Head of caudate nucleus (tissue), 42 donors: ENCODE measurements around the gene IL4I1.
"Not testable (repeated sequence)": the region's sequence is repeated elsewhere in the genome, so short reads cannot be mapped to it uniquely, and the experiment has no call there.

Source experiments
- DNase-seq, 42 donors: peaks; one replicate each; pipeline versions ENCODE4 v3.0.0 to v3.0.0-alpha.2; 2020 to 2021; ENCODE audit warnings: mixed read lengths in 7 of 42
- intact Hi-C: fragments of 100-400 bp; cut with DNase I; formaldehyde crosslinking; loops from one replicate; pipeline ENCODE4 v1.15.0; 2022

IL4I1 gene

DNA sequence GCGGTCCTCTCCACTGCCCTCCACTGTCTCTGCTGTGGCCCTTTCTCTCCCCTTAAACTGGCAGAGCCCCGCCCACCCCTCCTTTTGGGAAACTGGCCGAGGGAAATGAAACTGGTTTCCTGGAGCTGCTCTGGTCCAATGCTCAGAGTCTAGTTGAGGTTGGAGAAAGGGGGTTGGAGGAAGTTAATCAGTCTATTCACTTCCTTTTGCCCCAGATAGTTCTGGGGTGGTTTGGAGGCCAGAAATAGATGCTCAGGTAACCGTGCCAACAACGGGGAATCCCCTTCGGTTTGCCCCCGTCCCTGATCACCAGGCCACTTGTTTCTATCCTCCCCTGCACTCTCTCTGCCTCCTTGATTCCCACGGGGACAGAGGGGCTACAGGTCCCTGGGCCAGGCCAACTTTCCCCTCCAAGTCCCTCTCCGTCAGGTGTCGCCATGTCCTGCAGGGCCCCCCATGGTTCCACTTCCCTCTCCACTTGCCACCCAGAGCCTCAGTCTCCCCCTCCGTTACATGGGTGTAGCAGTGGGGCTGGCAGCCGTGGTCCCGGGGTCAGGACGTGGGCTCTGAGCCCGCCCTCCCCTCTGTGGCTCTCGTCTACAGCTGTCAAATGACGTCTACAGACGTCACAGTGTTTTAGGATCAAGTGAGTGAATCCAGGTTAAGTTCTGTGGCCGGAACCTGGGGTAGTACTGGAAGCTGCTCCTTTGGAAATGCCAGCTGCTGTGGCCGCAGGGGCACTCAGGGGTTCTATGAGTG lies at the start of gene IL4I1:
Gene IL4I1 (minus strand): TSS at position 25 of the 759 bp plus-strand sequence. CDS start 727 bp downstream, outside the sequence.
- DNase-seq = peak in 15 of 42 donors; percentile 16 to 59 (median 42)
- intact Hi-C loops = no loop called here

DNA sequence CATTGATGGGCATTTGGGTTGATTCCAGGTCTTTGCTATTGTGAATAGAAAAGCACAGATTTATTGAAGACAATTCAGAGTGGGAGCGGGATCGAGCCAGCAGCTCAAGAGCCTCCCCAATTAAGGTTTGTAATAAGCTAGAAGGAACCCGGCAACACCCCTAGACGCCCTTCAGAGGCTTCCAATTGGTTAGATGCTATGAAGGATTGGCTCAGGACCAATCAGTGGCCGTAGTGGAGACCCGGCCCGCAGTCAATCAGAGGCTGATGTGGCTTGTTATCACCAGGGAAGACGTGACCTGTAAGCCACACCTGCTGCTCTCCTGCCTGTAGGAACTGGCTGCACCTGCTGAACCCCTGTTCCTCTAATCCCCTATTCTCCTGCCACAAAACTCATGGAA lies 49.7 kb upstream of the IL4I1 start:
- DNase-seq = peak in 1 of 42 donors; percentile 12
- intact Hi-C loops = no loop called here

GRCh38 chr19:49944567-49944966 lies 47.9 kb upstream of the IL4I1 start:
- intact Hi-C loops = not testable (repeated sequence)
- DNase-seq = peak in 1 of 42 donors; percentile 25

GRCh38 chr19:49940482-49940791 lies 43.8 kb upstream of the IL4I1 start:
- intact Hi-C loops = no loop called here
- no peak for DNase-seq

GRCh38 chr19:49939721-49940481 lies 43.2 kb upstream of the IL4I1 start:
- no peak for DNase-seq
- intact Hi-C loops = no loop called here

GRCh38 chr19:49938662-49939061 lies 42.0 kb upstream of the IL4I1 start:
- intact Hi-C loops = no loop called here
- DNase-seq = no peak

DNA sequence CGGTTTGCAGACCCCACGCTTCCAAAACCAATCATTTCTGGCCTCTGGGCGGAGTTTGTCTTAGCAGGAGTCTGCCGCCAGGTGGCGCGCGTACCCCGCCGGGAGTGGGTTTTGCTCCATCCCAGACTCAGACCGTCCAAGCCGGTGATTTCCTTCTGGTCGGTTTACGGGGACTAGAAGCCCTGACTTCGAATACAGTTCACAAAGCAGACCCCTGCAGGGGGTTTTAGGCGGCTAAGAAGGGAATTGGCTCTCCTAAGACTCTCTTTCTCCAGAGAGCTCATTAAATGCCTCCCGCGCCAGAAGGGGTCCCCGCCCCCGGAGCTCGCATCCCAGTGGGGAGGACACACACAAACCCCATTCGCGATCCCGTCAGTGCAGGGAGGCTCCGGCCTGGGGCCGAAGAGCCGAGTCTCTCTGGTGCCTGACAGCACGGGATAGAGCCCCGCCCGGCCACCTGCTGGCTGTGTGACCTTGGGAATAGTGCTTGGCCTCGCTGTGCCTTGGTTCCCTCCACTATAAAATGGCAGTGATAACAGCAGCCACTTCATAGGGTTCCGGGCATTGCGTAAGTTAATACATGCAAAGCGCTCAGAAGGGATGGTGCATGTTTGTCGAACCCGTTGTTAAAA lies 41.2 kb upstream of the IL4I1 start:
- peak; percentile 57 to 93 (median 82) for DNase-seq
- intact Hi-C loops = loop anchor here (2.0 kb wide), 1 partner anchor 43 kb away; no protein-coding TSS in a partner anchor

- DNase-seq = no peak
- intact Hi-C loops = loop anchor here (2.0 kb wide), 1 partner anchor 44 kb away; no protein-coding TSS in a partner anchor
Measured at GRCh38 chr19:49936549-49936948, 39.9 kb upstream of the IL4I1 start.

DNA sequence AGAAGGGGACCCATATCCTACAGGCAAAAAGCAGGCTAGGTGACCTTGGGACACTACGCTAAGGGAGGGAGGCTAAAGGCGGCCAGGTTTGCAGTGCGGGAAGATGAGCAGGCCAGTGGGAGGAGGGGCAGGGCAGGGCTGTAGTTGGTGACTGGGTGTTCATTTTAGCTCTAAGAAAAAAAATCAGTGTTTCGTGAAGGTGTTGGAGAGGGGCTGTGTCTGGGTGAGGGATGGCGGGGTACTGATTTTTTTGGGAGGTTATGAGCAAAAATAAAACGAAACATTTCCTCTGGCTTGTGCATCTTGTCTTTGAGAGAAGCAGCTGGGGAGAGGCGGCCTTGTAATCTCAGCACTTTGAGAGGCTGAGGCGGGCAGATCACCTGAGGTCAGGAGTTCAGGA lies 37.0 kb upstream of the IL4I1 start:
- DNase-seq = no peak
- intact Hi-C loops = no loop called here

- no peak for DNase-seq
Measured at GRCh38 chr19:49932731-49933131, 36.0 kb upstream of the IL4I1 start.

GRCh38 chr19:49932041-49932451 lies 35.4 kb upstream of the IL4I1 start:
- intact Hi-C loops = no loop called here
- DNase-seq = no peak

More at GRCh38 chr19:49932731-49933131, 36.0 kb upstream of the IL4I1 start:
- intact Hi-C loops = no loop called here

DNA sequence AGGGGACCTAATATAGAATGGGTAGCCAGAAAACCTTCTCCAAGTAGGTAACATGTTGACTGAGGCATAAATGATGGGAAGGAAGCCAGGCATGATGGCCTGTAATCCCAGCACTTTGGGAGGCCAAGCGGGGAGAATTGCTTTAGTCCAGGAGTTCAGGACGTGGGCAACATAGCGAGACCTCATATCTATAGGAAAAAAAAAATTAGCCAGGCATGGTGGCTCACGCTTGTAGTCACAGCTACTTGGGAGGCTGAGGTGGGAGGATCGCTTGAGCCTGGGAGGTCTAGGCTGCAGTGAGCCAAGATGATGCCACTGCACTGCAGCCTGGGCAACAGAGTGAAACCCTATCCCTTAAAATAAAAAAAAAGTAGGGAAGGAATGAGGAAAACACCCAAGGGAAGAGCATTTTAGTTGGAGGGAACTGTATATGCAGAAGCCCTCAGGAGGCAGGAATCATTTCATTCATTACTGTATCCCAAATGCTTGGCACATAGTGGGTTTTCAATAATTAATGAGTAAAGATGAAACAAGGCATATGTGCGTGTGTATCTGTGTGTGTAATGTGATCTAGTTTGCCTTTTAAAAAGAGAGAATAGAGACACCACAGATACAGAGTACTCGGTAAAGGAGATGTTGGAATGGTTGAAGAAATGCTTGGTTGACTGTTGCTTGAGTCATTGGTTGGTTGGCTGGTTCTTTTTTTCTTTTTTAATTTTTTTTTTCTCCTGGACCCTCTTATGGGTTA lies 34.8 kb upstream of the IL4I1 start:
- intact Hi-C loops = no loop called here
- DNase-seq = no peak

- intact Hi-C loops = no loop called here
- DNase-seq = no peak
Measured at GRCh38 chr19:49930483-49931011, 33.9 kb upstream of the IL4I1 start.

GRCh38 chr19:49929611-49930482 lies 33.2 kb upstream of the IL4I1 start:
- intact Hi-C loops = no loop called here
- DNase-seq = peak; percentile 83 to 99 (median 95)

DNA sequence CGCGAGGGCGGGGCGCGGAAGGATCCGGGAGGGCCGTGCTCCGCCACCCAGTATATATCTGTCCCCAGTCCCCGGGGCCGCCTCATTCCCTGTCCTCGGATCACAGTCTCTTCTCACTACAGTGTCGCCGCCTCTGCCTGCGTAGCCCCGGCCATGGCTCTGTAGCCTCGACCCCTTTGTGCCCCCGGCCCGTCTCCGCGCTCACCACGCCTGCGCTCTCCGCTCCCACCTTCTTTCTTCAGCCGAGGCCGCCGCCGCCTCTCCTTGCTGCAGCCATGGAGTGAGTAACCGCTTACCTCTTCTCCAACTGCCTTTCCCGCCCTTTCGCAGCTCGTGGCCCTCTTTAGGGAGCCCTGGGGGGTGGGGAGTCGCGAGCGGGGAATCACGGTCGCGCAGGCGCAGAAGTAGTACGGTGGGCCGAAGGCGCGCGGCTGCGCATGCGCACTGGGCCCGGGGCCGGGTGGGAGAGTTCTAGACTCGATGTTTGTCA lies 32.5 kb upstream of the IL4I1 start, which contains the start of the genes ATF5 and NUP62:
Gene ATF5 (plus strand): TSS at position 85 of the 490 bp plus-strand sequence. CDS start 1,646 bp downstream, outside the sequence.
Gene NUP62 (minus strand): TSS at position 384 of the 490 bp plus-strand sequence. CDS start 19,697 bp downstream, outside the sequence.
- intact Hi-C loops = no loop called here
- DNase-seq = peak in 41 of 42 donors; percentile 65 to 94 (median 84)

DNA sequence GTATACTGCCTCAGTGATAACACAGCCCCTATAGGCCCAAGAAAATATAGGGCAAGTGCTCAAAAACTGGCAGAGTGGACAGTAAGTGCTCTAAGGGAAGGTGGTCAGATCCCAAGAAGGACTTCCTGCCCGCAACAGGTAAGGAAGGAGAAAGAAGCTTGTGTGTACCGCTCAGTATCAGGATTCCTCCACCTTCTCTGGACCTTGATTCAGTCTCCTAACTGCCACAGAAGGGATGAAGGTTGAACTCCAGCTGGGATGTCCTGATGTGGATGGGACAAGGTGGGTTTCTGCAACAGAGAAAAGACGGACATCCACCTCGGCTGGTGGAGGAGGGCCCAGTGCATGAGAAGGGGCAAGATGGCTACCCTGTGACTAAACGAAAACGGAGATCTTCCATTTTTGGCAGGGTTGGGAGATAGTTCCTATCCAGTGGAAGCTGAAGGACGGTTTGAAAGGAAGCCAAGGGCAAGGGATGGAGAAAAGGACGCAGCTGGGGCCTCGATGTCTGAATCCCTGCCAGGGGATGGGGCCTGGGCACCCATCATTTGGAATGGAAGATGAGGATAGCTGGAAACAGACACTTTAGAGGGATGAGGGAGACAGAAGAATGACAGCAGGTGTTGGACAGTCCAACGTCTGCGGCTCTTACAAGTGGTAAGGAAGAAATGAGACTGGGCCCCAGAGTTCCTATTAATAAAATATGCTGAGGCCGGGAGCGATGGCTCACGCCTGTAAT lies 31.0 kb upstream of the IL4I1 start:
- DNase-seq = no peak
- intact Hi-C loops = no loop called here

GRCh38 chr19:49926515-49926914 lies 29.8 kb upstream of the IL4I1 start:
- intact Hi-C loops = no loop called here
- no peak for DNase-seq
